ENCODE measurements around the gene FBXL17. TPM values are rescaled to one million over a fixed set of nuclear protein-coding genes. Genes with fewer than 3 reads are reported as not detected.

Gene FBXL17
- total RNA-seq, 1 donor from 2014 or later, result 27.1 TPM

- DNase-seq (ENCODE audit: low spot score), result no peak
These were observed 232.5 kb downstream of the FBXL17 start for GRCh38 chr5:108149369-108149768.

GRCh38 chr5:108148715-108149139, 233.2 kb downstream of the FBXL17 start:
- DNase-seq (ENCODE audit: low spot score), result no peak

GRCh38 chr5:108146222-108146621, 235.7 kb downstream of the FBXL17 start:
- no peak for DNase-seq (ENCODE audit: low spot score)

GRCh38 chr5:108145351-108145750, 236.5 kb downstream of the FBXL17 start:
- no peak for DNase-seq (ENCODE audit: low spot score)

GRCh38 chr5:108144332-108144731, 237.6 kb downstream of the FBXL17 start:
- DNase-seq (ENCODE audit: low spot score), result no peak

- DNase-seq (ENCODE audit: low spot score), result no peak
These were observed 238.3 kb downstream of the FBXL17 start for GRCh38 chr5:108143581-108143980.

GRCh38 chr5:108141676-108142075, 240.2 kb downstream of the FBXL17 start:
- no peak for DNase-seq (ENCODE audit: low spot score)

- DNase-seq (ENCODE audit: low spot score), result no peak
These were observed 245.4 kb downstream of the FBXL17 start for GRCh38 chr5:108136493-108136892.

- DNase-seq (ENCODE audit: low spot score), result no peak
These were observed 252.8 kb downstream of the FBXL17 start for GRCh38 chr5:108129129-108129528.

- no peak for DNase-seq (ENCODE audit: low spot score)
These were observed 256.0 kb downstream of the FBXL17 start for GRCh38 chr5:108125771-108126511.

GRCh38 chr5:108124596-108124995, 257.3 kb downstream of the FBXL17 start:
- no peak for DNase-seq (ENCODE audit: low spot score)

GRCh38 chr5:108122702-108123101, 259.2 kb downstream of the FBXL17 start:
- DNase-seq (ENCODE audit: low spot score), result no peak

GRCh38 chr5:108118813-108119514, 262.9 kb downstream of the FBXL17 start:
- DNase-seq (ENCODE audit: low spot score), result no peak

- DNase-seq (ENCODE audit: low spot score), result no peak
These were observed 266.2 kb downstream of the FBXL17 start for GRCh38 chr5:108115673-108116072.

- no peak for DNase-seq (ENCODE audit: low spot score)
These were observed 267.9 kb downstream of the FBXL17 start for GRCh38 chr5:108113950-108114349.

GRCh38 chr5:108111736-108112135, 270.2 kb downstream of the FBXL17 start:
- DNase-seq (ENCODE audit: low spot score), result no peak

GRCh38 chr5:108109059-108109458, 272.8 kb downstream of the FBXL17 start:
- no peak for DNase-seq (ENCODE audit: low spot score)

GRCh38 chr5:108104448-108104847, 277.4 kb downstream of the FBXL17 start:
- DNase-seq (ENCODE audit: low spot score), result no peak

GRCh38 chr5:108102463-108102862, 279.4 kb downstream of the FBXL17 start:
- DNase-seq (ENCODE audit: low spot score), result no peak

GRCh38 chr5:108101821-108102220, 280.1 kb downstream of the FBXL17 start:
- no peak for DNase-seq (ENCODE audit: low spot score)

- DNase-seq (ENCODE audit: low spot score), result no peak
These were observed 280.8 kb downstream of the FBXL17 start for GRCh38 chr5:108101130-108101529.

- DNase-seq (ENCODE audit: low spot score), result no peak
These were observed 287.1 kb downstream of the FBXL17 start for GRCh38 chr5:108094800-108095199.

GRCh38 chr5:108093186-108093585, 288.7 kb downstream of the FBXL17 start:
- no peak for DNase-seq (ENCODE audit: low spot score)
